ENCODE measurements around the gene ATG13.

DNA sequence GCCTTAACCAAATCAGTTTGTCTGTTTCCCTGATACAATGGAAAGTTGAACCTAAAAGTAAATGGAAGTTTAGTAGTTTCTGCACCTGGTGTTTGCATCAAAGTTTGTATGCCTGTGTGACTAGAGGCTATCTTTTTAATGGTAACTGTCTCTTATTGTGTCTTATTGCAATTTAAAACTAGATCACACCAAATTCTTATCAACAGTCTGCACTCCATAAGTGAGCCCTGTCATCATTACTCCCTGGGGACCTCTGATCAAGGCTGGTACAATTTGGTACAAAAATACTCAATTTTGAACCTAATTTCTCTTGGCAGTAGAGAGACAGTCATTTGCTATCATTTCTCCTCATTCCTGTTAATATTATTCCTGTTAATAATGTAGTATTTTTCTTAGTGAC lies 45.0 kb downstream of the ATG13 start:
- TF ChIP-seq, protein P1, sequence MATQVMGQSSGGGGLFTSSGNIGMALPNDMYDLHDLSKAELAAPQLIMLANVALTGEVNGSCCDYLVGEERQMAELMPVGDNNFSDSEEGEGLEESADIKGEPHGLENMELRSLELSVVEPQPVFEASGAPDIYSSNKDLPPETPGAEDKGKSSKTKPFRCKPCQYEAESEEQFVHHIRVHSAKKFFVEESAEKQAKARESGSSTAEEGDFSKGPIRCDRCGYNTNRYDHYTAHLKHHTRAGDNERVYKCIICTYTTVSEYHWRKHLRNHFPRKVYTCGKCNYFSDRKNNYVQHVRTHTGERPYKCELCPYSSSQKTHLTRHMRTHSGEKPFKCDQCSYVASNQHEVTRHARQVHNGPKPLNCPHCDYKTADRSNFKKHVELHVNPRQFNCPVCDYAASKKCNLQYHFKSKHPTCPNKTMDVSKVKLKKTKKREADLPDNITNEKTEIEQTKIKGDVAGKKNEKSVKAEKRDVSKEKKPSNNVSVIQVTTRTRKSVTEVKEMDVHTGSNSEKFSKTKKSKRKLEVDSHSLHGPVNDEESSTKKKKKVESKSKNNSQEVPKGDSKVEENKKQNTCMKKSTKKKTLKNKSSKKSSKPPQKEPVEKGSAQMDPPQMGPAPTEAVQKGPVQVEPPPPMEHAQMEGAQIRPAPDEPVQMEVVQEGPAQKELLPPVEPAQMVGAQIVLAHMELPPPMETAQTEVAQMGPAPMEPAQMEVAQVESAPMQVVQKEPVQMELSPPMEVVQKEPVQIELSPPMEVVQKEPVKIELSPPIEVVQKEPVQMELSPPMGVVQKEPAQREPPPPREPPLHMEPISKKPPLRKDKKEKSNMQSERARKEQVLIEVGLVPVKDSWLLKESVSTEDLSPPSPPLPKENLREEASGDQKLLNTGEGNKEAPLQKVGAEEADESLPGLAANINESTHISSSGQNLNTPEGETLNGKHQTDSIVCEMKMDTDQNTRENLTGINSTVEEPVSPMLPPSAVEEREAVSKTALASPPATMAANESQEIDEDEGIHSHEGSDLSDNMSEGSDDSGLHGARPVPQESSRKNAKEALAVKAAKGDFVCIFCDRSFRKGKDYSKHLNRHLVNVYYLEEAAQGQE (IDR thresholded peaks at IDR 0.05; ENCODE audit: low read depth): no peak
- TF ChIP-seq, protein P2, sequence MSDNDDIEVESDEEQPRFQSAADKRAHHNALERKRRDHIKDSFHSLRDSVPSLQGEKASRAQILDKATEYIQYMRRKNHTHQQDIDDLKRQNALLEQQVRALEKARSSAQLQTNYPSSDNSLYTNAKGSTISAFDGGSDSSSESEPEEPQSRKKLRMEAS (IDR thresholded peaks at IDR 0.05): no peak
- no peak for TF ChIP-seq TEAD4 (IDR thresholded peaks at IDR 0.05)
- no peak for TF ChIP-seq EP300 (IDR thresholded peaks at IDR 0.05; ENCODE audit: borderline replicate concordance)
- TF ChIP-seq, protein P3, sequence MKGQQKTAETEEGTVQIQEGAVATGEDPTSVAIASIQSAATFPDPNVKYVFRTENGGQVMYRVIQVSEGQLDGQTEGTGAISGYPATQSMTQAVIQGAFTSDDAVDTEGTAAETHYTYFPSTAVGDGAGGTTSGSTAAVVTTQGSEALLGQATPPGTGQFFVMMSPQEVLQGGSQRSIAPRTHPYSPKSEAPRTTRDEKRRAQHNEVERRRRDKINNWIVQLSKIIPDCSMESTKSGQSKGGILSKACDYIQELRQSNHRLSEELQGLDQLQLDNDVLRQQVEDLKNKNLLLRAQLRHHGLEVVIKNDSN (IDR thresholded peaks at IDR 0.05): no peak
- TF ChIP-seq CREB1 (IDR thresholded peaks at IDR 0.05; ENCODE audit: low read depth): no peak
- TF ChIP-seq TAF1 (IDR thresholded peaks at IDR 0.05; ENCODE audit: low read depth): no peak
- TF ChIP-seq CEBPB (IDR thresholded peaks at IDR 0.05): no peak
- TF ChIP-seq RAD21 (IDR thresholded peaks at IDR 0.05; ENCODE audit: low read depth): no peak
- TF ChIP-seq YY1 (IDR thresholded peaks at IDR 0.05; ENCODE audit: low read depth): no peak
- TF ChIP-seq FOXM1 (IDR thresholded peaks at IDR 0.05; ENCODE audit: borderline replicate concordance, low read depth): no peak
- TF ChIP-seq TCF12 (IDR thresholded peaks at IDR 0.05; ENCODE audit: low read depth): no peak
